Activated CD4-positive, CD25-positive, alpha-beta regulatory T cell treated with anti-CD3 and anti-CD28 coated beads, Interleukin-2, amount 50 U/mL, for 72 hours (primary cell): ENCODE measurements around the gene RANBP17.
"Not testable (repeated sequence)": the region's sequence is repeated elsewhere in the genome, so short reads cannot be mapped to it uniquely, and the experiment has no call there.

Experiments
- DNase-seq: peaks from one replicate; pipeline ENCODE4 v3.0.0; 2021

Gene RANBP17

GRCh38 chr5:171162165-171162564, 300.3 kb downstream of the RANBP17 start:
- DNase-seq: no peak

- DNase-seq: no peak
Observed at GRCh38 chr5:171162596-171162995, 300.8 kb downstream of the RANBP17 start.

GRCh38 chr5:171166766-171167165, 304.9 kb downstream of the RANBP17 start:
- DNase-seq: no peak

DNA sequence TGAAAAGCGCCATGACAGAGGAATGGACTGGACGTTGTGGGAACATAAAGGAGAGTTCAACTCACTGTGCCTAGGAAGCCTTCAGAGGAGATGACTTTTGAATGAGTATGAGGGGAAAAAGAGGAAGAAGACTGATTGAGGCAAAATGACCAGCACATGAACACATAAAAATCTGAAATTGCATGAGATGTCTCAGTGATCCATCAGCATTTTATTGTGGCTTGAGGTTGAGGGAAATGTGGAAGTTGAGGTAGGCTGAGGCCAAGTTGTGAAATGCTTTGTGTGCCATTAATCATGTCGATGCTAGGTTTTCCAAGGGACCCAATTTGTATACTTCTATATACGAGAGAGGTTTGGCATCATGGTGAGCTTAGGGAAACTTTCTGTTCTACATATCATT, 306.4 kb downstream of the RANBP17 start:
- no peak for DNase-seq

- not testable (repeated sequence) for DNase-seq
Observed at GRCh38 chr5:171174960-171175359, 313.1 kb downstream of the RANBP17 start.

DNA sequence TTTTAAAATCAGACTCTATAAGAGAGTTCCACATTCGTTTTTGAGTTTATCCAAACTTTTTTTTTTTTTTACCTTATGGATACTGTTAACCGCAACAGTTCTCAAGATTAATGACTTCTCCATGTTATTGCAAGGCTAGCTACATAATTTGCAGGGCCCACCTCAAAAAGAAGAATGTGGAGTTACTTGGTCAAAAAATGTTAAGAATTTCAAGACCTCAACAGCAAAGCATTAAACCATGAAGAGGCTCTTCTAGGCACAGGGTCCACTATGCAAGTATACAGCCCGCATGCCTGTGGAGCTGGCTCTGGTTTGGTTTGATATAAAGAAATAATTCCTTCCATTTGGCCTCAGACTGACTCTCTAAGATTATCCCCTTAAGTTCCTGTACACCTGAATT, 313.9 kb downstream of the RANBP17 start:
- no peak for DNase-seq

DNA sequence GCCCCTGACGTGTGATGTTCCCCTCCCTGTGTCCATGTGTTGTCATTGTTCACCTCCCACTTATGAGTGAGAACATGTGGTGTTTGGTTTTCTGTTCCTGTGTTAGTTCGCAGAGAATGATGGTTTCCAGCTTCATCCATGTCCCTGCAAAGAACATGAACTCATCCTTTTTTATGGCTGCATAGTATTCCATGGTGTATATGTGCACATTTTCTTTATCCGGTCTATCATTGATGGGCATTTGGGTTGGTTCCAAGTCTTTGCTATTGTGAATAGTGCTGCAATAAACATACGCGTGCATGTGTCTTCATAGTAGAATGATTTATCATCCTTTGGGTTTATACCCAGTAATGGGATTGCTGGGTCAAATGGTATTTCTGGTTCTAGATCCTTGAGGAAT, 316.4 kb downstream of the RANBP17 start:
- not testable (repeated sequence) for DNase-seq

- DNase-seq: no peak
Observed at GRCh38 chr5:171188016-171188415, 326.2 kb downstream of the RANBP17 start.

DNA sequence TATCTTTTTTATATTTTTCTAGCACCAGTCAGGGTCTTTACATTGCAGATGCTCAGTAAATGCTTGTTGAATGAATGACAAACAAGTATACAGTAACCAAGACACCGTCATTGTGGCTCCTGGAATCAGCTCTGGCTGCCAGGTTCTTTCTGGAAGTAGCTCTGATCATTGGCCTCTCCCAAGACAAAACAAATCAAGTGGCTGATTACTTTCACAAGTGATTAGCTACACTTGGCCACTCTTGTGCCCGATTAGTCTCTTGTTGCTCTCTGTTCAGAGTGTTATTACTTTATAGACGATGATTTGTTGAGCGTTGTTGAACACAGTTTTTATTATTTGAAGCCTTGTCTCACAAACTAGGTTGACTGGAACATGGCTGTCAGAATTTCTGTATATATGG, 327.6 kb downstream of the RANBP17 start:
- DNase-seq: no peak

GRCh38 chr5:171192111-171192510, 330.3 kb downstream of the RANBP17 start:
- no peak for DNase-seq

GRCh38 chr5:171201310-171201709, 339.5 kb downstream of the RANBP17 start:
- DNase-seq: no peak

DNA sequence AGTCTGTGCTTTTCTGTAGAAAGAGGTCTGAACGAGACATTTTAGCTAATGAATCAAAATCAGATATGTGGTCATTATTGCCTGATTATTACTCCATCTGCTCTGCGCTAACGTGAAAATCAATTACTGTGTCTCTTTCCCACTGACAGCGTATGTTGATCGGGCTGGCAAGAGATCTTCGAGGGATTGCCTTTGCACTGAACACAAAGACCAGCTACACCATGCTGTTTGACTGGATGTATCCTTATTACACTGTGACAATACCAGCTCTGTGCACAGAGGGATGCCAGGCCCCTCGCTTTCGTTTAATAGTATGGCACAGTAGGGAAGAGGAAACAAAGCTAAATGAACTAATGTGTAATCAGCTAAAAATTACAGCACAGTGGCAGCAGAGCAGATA, 343.6 kb downstream of the RANBP17 start:
- no peak for DNase-seq

GRCh38 chr5:171207256-171207847, 345.5 kb downstream of the RANBP17 start:
- no peak for DNase-seq

GRCh38 chr5:171221916-171222315, 360.1 kb downstream of the RANBP17 start:
- no peak for DNase-seq

GRCh38 chr5:171223927-171224326, 362.1 kb downstream of the RANBP17 start:
- no peak for DNase-seq

DNA sequence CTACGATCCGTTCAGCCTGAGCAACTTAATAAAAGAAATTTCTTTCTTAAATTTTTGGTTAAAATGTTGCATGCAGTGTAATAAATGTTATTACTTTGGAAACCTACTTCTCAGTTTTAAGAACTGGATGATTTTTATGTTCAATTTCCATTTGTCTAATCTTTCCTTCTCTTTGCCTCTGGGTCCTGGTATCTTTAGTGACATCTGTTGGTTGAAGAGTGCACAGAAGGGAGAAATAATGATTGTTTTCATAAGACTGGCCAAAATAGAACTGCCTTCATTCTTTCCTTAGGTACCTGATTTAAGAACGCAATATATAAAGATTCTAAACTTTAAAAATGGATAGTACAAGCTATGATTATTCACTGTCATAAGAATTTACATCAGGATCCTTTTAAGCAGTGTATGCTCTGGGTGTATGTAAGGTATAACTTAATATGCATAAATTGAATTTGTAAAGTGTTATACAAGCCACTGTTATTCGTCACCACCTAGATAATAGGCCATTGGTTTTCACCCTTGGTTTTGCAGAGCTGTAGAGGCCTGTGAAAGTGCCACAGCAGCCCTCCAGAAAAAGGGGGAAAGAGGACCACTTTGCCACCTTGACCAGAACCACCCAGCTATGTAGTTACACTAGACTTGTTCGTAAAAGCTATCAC, 364.4 kb downstream of the RANBP17 start:
- no peak for DNase-seq

- no peak for DNase-seq
Observed at GRCh38 chr5:171226864-171227263, 365.0 kb downstream of the RANBP17 start.

- no peak for DNase-seq
Observed at GRCh38 chr5:171236651-171237050, 374.8 kb downstream of the RANBP17 start.

GRCh38 chr5:171242521-171242920, 380.7 kb downstream of the RANBP17 start:
- no peak for DNase-seq

DNA sequence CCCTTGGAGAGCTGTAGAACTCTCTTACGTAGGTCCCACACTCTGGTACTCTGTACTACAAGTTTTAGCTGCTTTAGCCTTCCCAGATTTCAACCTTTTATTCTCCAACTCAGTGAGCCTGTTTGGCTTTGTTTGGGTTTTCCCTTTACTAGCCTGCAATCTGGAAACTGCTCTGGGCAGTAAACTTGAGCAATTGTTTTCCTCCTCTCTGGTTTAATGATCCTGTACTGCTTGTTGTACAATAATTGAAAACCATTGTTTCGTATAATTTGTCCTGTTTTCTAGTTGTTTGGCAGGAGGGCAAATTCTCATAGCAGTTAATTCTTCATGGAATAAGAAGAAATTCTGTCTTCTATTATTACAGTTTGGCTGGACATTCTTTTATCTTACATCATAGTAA, 384.4 kb downstream of the RANBP17 start:
- no peak for DNase-seq

- no peak for DNase-seq
Observed at GRCh38 chr5:171249460-171249859, 387.6 kb downstream of the RANBP17 start.

GRCh38 chr5:171250738-171251137, 388.9 kb downstream of the RANBP17 start:
- DNase-seq: no peak

DNA sequence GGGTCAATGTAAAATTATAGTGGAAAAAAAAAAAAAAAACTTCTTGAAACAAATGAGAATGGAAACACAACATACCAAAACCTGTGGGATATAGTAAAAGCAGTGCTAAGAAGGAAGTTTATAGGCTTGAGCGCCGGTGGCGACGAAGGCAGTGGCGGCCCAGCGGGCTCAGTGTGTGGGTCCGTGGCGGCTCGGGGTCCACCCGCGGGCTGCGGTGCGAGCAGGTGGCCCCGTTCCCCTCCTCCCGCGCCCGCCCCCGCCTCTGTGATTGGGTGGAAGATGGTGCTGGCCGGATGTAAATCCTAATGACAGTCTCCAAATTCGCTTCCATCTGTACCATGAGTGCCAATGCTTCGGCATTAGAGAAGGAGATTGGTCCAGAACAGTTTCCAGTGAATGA, 389.7 kb downstream of the RANBP17 start:
- no peak for DNase-seq

- no peak for DNase-seq
Observed at GRCh38 chr5:171252674-171253073, 390.9 kb downstream of the RANBP17 start.
